Right atrium auricular region (tissue), 2 donors: ENCODE measurements around the gene RAPGEF4. TPM values are rescaled to one million over a fixed set of nuclear protein-coding genes. Genes with fewer than 3 reads are reported as not detected.
"Not testable (repeated sequence)": the region's sequence is repeated elsewhere in the genome, so short reads cannot be mapped to it uniquely, and the experiment has no call there.

Source experiments
- DNase-seq: peaks from one replicate; pipeline ENCODE4 v3.0.0-alpha.2; 2019; ENCODE audit warnings: low spot score
- H3K27ac ChIP-seq, 2 donors: fragments of 200-600 bp; sonication (generic); 1 replicate in 1 of 2; 2 replicates in 1 of 2; pipeline ENCODE4 v1.5.1; 2016 to 2019
- H3K27me3 ChIP-seq, 2 donors: fragments of 200-600 bp; sonication (generic); one replicate each; pipeline versions ENCODE4 v1.5.1 to v1.6.0; 2017 to 2019
- H3K36me3 ChIP-seq: fragments of 200-600 bp; sonication (generic); one replicate; pipeline ENCODE4 v1.5.1; 2016
- H3K4me1 ChIP-seq, 2 donors: fragments of 200-600 bp; sonication (generic); one replicate each; pipeline versions ENCODE4 v1.5.1 to v1.6.0; 2017 to 2019
- H3K4me3 ChIP-seq, 2 donors: fragments of 200-600 bp; sonication (generic); 1 replicate in 1 of 2; 2 replicates in 1 of 2; pipeline ENCODE4 v1.5.1; 2017 to 2019; ENCODE audit warnings: mild to moderate bottlenecking in 1 of 2, moderate library complexity in 1 of 2
- H3K9me3 ChIP-seq, 2 donors: fragments of 200-600 bp; sonication (generic); one replicate each; pipeline ENCODE4 v1.5.1; 2019
- total RNA-seq, 2 donors: library from RNA; depleted of rRNA; stranded (reverse); fragments of >200 nt; gene quantifications; one replicate each; pipeline ENCODE4 v1.1.0, GENCODE V29; 2016
- TF ChIP-seq, protein P1 (sequence below), 2 donors: fragments of 200-600 bp; sonication (generic); IDR thresholded peaks; one replicate each; pipeline ENCODE4 v1.5.1; 2019; ENCODE audit warnings: antibody characterized with exemption in 2 of 2

Gene RAPGEF4
- total RNA-seq, 2 donors from 2014 or later, result 6.2 to 14.1 TPM

DNA sequence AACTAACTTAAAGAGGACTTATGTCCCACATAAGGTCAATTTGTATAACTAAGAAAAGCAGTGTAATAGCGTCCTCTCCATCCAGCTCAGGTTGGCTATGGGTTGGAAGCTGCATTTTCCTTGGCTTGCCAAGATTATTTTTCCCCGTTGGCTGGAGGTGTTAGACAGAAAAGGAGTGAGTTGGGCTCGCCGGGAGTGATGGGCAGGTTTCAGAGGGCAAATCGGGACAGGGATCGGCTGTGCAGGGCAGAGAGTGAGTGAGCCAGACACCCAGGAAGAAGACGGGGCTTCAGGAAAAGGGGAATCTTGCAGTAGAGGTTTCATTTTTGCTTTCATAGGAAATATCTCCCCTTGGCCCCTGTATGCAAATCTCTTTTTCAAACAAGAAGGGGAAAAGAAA is 298.5 kb downstream of the RAPGEF4 start:
- H3K27me3 ChIP-seq, result no peaks in the 10 kb centered on the region
- TF ChIP-seq, protein P1, sequence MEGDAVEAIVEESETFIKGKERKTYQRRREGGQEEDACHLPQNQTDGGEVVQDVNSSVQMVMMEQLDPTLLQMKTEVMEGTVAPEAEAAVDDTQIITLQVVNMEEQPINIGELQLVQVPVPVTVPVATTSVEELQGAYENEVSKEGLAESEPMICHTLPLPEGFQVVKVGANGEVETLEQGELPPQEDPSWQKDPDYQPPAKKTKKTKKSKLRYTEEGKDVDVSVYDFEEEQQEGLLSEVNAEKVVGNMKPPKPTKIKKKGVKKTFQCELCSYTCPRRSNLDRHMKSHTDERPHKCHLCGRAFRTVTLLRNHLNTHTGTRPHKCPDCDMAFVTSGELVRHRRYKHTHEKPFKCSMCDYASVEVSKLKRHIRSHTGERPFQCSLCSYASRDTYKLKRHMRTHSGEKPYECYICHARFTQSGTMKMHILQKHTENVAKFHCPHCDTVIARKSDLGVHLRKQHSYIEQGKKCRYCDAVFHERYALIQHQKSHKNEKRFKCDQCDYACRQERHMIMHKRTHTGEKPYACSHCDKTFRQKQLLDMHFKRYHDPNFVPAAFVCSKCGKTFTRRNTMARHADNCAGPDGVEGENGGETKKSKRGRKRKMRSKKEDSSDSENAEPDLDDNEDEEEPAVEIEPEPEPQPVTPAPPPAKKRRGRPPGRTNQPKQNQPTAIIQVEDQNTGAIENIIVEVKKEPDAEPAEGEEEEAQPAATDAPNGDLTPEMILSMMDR (IDR thresholded peaks at IDR 0.05), result no peak
- H3K4me3 ChIP-seq, result no peak overlapping the region
- H3K4me1 ChIP-seq, result peaks cover 0 to 29% of the 10 kb centered on the region in 2 donors
- H3K9me3 ChIP-seq, result no peaks in the 10 kb centered on the region
- no peaks in the 10 kb centered on the region for H3K36me3 ChIP-seq
- peak overlapping the region in 1 of 2 donors; percentile 37 for H3K27ac ChIP-seq
- DNase-seq, result no peak

DNA sequence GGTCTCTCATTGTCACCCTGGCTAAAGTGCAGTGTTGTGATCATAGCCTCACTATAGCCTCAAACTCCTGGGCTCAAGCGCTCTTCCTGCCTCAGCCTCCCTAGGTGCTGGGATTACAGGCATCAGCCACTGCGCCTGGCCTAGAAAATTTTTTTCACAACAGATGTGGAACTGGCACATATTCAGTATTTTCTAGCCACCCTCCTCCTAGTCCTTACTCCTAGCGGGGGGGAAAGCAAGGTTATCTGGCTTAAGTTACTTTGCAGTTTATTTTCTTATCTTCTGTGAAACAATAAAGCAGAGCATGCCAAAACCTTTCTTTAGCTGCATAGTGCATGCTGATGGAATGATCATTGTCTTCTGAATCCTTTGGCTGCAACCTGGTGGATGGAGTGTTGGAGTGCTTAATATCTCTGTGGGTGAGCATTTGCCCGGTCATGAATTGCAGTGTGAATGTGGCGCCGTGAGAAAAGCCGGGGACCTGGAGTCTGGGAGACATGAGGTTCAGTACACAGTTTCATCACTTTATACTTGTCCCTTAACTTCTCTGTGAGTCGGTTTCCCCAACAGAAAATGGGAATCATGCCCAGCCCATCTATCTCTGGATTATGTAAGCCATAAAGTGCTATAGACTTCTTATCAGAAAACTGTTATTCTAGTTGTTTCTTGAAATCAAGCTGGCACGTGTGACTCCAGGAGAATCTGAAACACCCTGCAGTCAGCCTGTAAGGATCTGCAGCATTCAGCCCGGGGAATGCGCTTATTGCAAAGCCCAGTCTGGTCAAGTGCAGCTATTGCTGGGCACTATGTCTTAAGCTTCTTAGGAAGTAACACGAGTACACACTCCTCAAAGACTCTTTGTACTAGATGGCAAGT is 301.8 kb downstream of the RAPGEF4 start:
- TF ChIP-seq, protein P1 (IDR thresholded peaks at IDR 0.05), result no peak
- Histone ChIP-seq H3K27ac (peak overlapping the region; percentile 51 to 68), H3K27me3 (no peaks in the 10 kb centered on the region), H3K36me3 (no peaks in the 10 kb centered on the region), H3K4me1 (peaks cover 0 to 17% of the 10 kb centered on the region in 2 donors), H3K4me3 (no peak overlapping the region), H3K9me3 (no peaks in the 10 kb centered on the region)
- DNase-seq, result peak; percentile 64

DNA sequence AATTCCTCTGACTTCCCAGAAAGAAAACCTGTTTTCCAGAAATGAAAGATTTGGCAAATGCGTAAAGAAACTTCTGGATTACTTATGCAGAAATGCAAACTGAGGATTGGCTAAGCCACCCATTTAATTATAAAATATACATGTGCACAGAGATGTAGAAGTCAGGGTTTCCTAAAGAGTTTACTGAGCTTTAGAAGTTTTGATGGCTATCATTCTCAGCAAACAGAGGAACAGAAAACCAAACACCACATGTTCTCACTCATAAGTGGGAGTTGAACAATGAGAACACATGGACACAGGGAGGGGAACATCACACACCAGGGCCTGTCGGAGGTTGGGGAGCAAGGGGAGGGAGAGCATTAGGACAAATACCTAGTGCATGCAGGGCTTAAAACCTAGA is 302.6 kb downstream of the RAPGEF4 start:
- peak overlapping the region in 1 of 2 donors; percentile 68 for H3K27ac ChIP-seq
- DNase-seq, H3K9me3 ChIP-seq, H3K36me3 ChIP-seq, H3K4me3 ChIP-seq, H3K27me3 ChIP-seq: not testable (repeated sequence)
- peaks cover 0 to 19% of the 10 kb centered on the region in 2 donors for H3K4me1 ChIP-seq

DNA sequence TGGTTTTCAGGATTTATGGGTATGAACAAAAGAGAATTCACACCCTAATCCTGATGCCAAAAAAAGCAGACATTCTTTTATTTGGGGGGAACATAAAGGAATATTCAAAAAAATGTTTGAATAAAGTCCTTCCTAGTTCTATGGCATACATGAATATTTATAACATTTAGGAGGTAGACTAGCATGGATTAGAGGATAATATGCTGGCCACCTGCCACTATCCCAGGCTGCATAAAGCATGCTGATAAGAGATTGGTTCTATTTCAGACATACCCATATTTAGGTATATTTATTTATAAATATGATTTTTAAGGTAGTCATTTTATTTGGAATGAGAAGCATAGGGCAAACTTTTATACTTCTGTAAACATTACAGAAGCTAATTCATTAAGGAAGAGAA is 305.1 kb downstream of the RAPGEF4 start:
- Histone ChIP-seq H3K27ac (no peak overlapping the region), H3K36me3 (no peaks in the 10 kb centered on the region), H3K9me3 (no peaks in the 10 kb centered on the region), H3K27me3 (no peaks in the 10 kb centered on the region), H3K4me3 (no peak overlapping the region), H3K4me1 (peaks cover 0 to 26% of the 10 kb centered on the region in 2 donors)
- DNase-seq, result no peak
- TF ChIP-seq, protein P1 (IDR thresholded peaks at IDR 0.05), result no peak

DNA sequence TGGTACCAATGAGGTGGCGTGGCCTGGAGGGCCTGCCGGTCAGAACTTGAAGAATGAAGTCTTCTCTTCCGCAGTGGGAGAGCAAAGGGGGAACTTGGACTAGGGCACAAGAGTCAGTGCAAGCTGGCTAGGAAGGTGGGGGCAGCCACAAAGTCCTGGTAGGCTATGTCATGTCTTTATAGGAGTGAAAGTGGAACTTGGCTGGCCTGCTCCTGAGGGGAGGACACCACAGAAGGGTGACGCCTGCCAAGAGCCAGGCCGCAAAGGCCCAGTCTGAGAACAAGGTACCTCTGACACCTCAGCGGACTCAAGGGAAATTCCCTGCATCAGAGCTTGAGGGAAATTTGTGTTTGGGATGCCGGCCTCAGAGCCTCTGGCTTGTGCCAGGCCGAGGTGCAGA is 307.8 kb downstream of the RAPGEF4 start:
- no peaks in the 10 kb centered on the region for H3K36me3 ChIP-seq
- no peak overlapping the region for H3K4me3 ChIP-seq
- H3K27ac ChIP-seq, result peak overlapping the region; percentile 32 to 56
- H3K4me1 ChIP-seq, result peaks cover 0 to 11% of the 10 kb centered on the region in 2 donors
- H3K9me3 ChIP-seq, result no peaks in the 10 kb centered on the region
- no peak for DNase-seq
- no peaks in the 10 kb centered on the region for H3K27me3 ChIP-seq
- TF ChIP-seq, protein P1 (IDR thresholded peaks at IDR 0.05), result no peak

DNA sequence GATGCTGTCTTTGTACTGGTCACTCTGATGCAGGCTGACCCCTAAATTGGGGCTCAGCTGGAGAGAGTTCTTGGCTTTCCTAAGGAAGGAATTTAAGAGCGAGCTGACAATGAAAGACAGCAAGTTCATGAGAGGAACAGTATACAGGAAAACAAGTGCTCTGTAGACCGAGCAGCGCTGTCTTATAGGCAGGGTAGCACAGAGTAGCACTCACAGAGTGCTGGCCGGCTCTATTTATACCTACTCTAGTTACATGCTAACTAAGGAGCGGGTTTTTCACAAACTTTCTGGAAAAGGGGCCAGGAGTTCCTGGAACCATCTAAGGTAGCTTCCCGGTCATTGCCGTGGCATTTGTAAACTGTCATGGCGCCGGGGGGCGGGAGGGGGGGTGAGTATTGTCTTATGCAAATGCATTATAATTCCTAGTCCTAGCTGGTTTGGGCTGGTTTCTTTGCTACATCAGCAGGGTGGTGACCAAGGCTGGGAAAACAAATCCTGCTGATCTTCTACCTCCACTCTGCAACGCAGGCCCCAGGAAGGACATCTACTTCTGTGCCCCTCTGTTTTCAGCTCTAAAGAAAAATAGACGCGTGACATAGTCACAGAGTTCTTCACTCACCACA is 308.4 kb downstream of the RAPGEF4 start:
- TF ChIP-seq, protein P1 (IDR thresholded peaks at IDR 0.05), result no peak
- peak overlapping the region in 1 of 2 donors; percentile 56 for H3K27ac ChIP-seq
- no peak for DNase-seq

More for the DNA sequence above, 308.4 kb downstream of the RAPGEF4 start:
- Histone ChIP-seq H3K27me3 (no peaks in the 10 kb centered on the region), H3K9me3 (no peaks in the 10 kb centered on the region), H3K36me3 (no peaks in the 10 kb centered on the region), H3K4me3 (no peak overlapping the region), H3K4me1 (peaks cover 0 to 13% of the 10 kb centered on the region in 2 donors)
